ENCODE results near the gene ALOX5AP.

- TF ChIP-seq EZH2 (IDR thresholded peaks at IDR 0.05) (no peak), CTCF (IDR thresholded peaks at IDR 0.05) (no peak), EZH2phosphoT487 (IDR thresholded peaks at IDR 0.05) (no peak)
Measured at GRCh38 chr13:30735872-30736175, 481 bp downstream of the ALOX5AP start.
